ENCODE measurements around the gene DNASE1L3. TPM values are rescaled to one million over a fixed set of nuclear protein-coding genes. Genes with fewer than 3 reads are reported as not detected.

The DNASE1L3 gene
- polyA plus RNA-seq, 2 of the 4 experiments (the other 2 are of a cell fraction): 0.19 TPM; not detected in 1

DNA sequence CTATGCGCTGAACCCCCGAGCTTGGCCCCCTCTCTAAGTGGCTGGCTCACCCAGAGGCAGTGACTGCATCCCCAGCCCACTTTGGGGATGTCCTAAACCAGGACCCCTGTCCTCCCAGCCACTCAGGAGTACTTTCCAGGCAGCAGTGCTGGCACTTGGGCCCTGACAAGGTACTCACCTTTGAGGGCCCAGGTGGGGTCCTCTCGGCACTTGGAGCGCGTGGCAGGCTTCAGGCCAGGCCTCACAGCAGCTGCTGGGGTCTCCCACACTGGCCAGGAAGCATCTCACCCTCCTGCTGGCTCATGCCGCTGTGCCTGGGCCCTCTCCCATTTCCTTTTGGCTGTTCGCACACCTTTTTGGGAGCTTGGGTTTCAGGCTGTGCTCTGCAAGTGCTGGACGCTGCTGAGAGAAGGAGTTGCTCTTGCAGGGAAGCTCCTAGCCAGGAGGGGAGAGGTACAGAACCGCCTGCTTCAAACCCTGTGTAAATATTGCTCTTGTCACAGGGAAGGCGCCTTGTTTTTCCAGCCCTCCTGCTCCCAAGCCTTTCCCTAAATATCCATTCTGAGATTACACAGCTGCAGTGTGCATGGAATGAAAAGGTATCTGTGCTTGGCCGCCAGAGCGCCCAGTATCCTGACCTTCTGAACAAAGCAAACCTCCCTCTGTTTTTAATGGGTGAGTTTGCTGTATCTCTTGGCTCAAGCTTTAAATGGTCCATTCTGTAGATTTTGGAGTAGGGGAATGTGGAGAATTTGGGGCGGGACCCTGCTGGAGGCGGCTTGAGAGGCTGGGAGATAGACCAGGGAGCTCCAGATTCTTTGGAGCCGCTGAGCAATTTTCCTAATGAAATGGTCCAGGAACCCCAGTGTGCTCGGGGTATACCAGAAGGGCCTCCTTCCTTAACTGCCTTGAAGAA, 45.6 kb downstream of the DNASE1L3 start:
- POLR2A ChIA-PET: no interaction called here
- peak; percentile 25; the same call in 1 of the 2 replicates for TF ChIP-seq GATA3 (IDR thresholded peaks at IDR 0.05; ENCODE audit: borderline replicate concordance)
- peak; percentile 3; the same call in 1 of the 2 replicates for TF ChIP-seq EHF (CRISPR knock-in tag; IDR thresholded peaks at IDR 0.05)
- no peak for TF ChIP-seq HOXA7 (CRISPR knock-in tag; IDR thresholded peaks at IDR 0.05)
- H3K4me2 ChIP-seq: peak overlapping the region; percentile 70
- peak overlapping the region; percentile 98 for H3K27ac ChIP-seq
- peak overlapping the region; percentile 19; the same call in 2 of the 3 replicates for H3K4me3 ChIP-seq
- no peaks in the 10 kb centered on the region for H3K9me3 ChIP-seq
- H3K4me1 ChIP-seq: peaks cover 93% of the 10 kb centered on the region
- ATAC-seq (peak; percentile 1 to 8; a peak in 3 of 6 replicates), FAIRE-seq (no peak), DNase-seq (ENCODE audit: low read depth in 1 of 2, low spot score in 1 of 2) (peak in 1 of 2 experiments; percentile 55)
- 28% methylated on average over 14 of the region's 16 CpGs for WGBS (ENCODE audit: missing lambda C conversion rate)
- CTCF ChIA-PET: interaction anchor here (0.8 to 4.8 kb wide), 6 partner anchors 7 to 215 kb away, joined by 3 to 49 read pairs (median 6); no protein-coding TSS in a partner anchor

GRCh38 chr3:58164199-58164879, 46.4 kb downstream of the DNASE1L3 start:
- H3K27ac ChIP-seq: peak overlapping the region; percentile 98
- TF ChIP-seq HDAC2 (IDR thresholded peaks at IDR 0.05) (0 out of 2 replicates have a peak, but pooled peaks have one; percentile 46), FOSL2 (IDR thresholded peaks at IDR 0.05) (peak; percentile 25; the same call in 1 of the 2 replicates), FOSL2 (CRISPR knock-in tag; IDR thresholded peaks at IDR 0.05) (peak; percentile 70), HOXB13 (CRISPR knock-in tag; IDR thresholded peaks at IDR 0.05; ENCODE audit: low read depth) (peak; percentile 30; the same call in 1 of the 2 replicates), CEBPB (IDR thresholded peaks at IDR 0.05) (0 out of 4 replicates have a peak, but pooled peaks of 1 of the 2 experiments have one; percentile 42), MYC (IDR thresholded peaks at IDR 0.05; ENCODE audit: borderline replicate concordance, low read length) (0 out of 2 replicates have a peak, but pooled peaks have one; percentile 59), RAD21 (conservative IDR thresholded peaks at IDR 0.05 in 1 of 2, IDR thresholded peaks at IDR 0.05 in 1 of 2) (0 out of 5 replicates have a peak, but pooled peaks of 1 of the 2 experiments have one; percentile 13), PBX3 (IDR thresholded peaks at IDR 0.05) (peak; percentile 70; the same call in 1 of the 2 replicates), GATA3 (IDR thresholded peaks at IDR 0.05; ENCODE audit: borderline replicate concordance) (peak; percentile 78), EP300 (IDR thresholded peaks at IDR 0.05) (peak; percentile 76 to 86; a peak in 3 of 5 replicates), NFE2L2 (conservative IDR thresholded peaks at IDR 0.05; ENCODE audit: low read length) (no peak), ZNF302 (CRISPR knock-in tag; IDR thresholded peaks at IDR 0.05) (no peak), POLR2AphosphoS2 (conservative IDR thresholded peaks at IDR 0.05; ENCODE audit: low read length) (peak; percentile 68; the same call in 1 of the 2 replicates), HEYL (CRISPR knock-in tag; IDR thresholded peaks at IDR 0.05) (no peak), KDM1A (IDR thresholded peaks at IDR 0.05; ENCODE audit: low read depth) (peak; percentile 92), RFX5 (IDR thresholded peaks at IDR 0.05) (no peak), JUN (IDR thresholded peaks at IDR 0.05) (peak; percentile 38 to 74; a peak in 2 of 5 replicates), CTCF (IDR thresholded peaks at IDR 0.05) (no peak), HOXB5 (CRISPR knock-in tag; IDR thresholded peaks at IDR 0.05) (peak; percentile 49; the same call in 1 of the 2 replicates)
- TF ChIP-seq, protein P1, sequence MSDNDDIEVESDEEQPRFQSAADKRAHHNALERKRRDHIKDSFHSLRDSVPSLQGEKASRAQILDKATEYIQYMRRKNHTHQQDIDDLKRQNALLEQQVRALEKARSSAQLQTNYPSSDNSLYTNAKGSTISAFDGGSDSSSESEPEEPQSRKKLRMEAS (IDR thresholded peaks at IDR 0.05): peak; percentile 78
- TF ChIP-seq, protein P2, sequence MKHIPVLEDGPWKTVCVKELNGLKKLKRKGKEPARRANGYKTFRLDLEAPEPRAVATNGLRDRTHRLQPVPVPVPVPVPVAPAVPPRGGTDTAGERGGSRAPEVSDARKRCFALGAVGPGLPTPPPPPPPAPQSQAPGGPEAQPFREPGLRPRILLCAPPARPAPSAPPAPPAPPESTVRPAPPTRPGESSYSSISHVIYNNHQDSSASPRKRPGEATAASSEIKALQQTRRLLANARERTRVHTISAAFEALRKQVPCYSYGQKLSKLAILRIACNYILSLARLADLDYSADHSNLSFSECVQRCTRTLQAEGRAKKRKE (CRISPR knock-in tag; IDR thresholded peaks at IDR 0.05; ENCODE audit: low read depth): peak; percentile 78; the same call in 1 of the 2 replicates
- TF ChIP-seq, protein P3, sequence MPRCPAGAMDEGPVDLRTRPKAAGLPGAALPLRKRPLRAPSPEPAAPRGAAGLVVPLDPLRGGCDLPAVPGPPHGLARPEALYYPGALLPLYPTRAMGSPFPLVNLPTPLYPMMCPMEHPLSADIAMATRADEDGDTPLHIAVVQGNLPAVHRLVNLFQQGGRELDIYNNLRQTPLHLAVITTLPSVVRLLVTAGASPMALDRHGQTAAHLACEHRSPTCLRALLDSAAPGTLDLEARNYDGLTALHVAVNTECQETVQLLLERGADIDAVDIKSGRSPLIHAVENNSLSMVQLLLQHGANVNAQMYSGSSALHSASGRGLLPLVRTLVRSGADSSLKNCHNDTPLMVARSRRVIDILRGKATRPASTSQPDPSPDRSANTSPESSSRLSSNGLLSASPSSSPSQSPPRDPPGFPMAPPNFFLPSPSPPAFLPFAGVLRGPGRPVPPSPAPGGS (IDR thresholded peaks at IDR 0.05): peak; percentile 63; the same call in 1 of the 3 replicates
- 9% methylated on average over 8 of the region's 12 CpGs for WGBS (ENCODE audit: missing lambda C conversion rate)
- ChIA-PET POLR2A (interaction anchor here (0.6 kb wide), 1 partner anchor 965 kb away, joined by 3 read pairs; no protein-coding TSS in a partner anchor), CTCF (interaction anchor here (1.2 to 4.8 kb wide), 5 partner anchors 9 to 214 kb away, joined by 3 to 49 read pairs (median 5); no protein-coding TSS in a partner anchor)
- peak; percentile 28 for FAIRE-seq
- H3K9me3 ChIP-seq: no peaks in the 10 kb centered on the region
- peaks cover 98% of the 10 kb centered on the region for H3K4me1 ChIP-seq
- peak; percentile 72 to 93 for DNase-seq (ENCODE audit: low read depth in 1 of 2, low spot score in 1 of 2)
- ATAC-seq: peak; percentile 72 to 73
- peak overlapping the region; percentile 70 for H3K4me2 ChIP-seq
- peak overlapping the region; percentile 19; the same call in 2 of the 3 replicates for H3K4me3 ChIP-seq

All from A549 (cell line).